CD4-positive, alpha-beta memory T cell (primary cell): ENCODE results near the gene CNDP1. TPM values are rescaled to one million over a fixed set of nuclear protein-coding genes. Genes with fewer than 3 reads are reported as not detected.

ENCODE experiments used
- CTCF ChIA-PET: fragments of 350-600 bp; sonication (Branson Sonifier 250); formaldehyde crosslinking; loops from one replicate; lab custom pipeline; 2021; ENCODE audit warnings: inconsistent platforms; ENCODE audit not compliant: partially characterized antibody; lab: Charles Lee
- POLR2A ChIA-PET: fragments of 350-600 bp; sonication (Branson Sonifier 250); formaldehyde crosslinking; loops from one replicate; lab custom pipeline; 2021; ENCODE audit not compliant: partially characterized antibody; lab: Charles Lee
- DNase-seq, 5 donors: peaks; one replicate each; pipeline versions ENCODE4 v3.0.0 to v3.0.0-alpha.2; 2020 to 2022; ENCODE audit warnings: mixed read lengths in 1 of 5
- H3K27ac ChIP-seq: one replicate; pipeline ENCODE4 v1.7.0; 2013; ENCODE audit warnings: low read depth, low read length
- H3K27me3 ChIP-seq: 2 replicates; pipeline ENCODE4 v1.7.0; 2013; ENCODE audit warnings: mild to moderate bottlenecking, low read length, moderate library complexity; ENCODE audit not compliant: insufficient read depth
- H3K36me3 ChIP-seq: 2 replicates; pipeline ENCODE4 v1.7.0; 2013; ENCODE audit warnings: mild to moderate bottlenecking, low read length, moderate library complexity; ENCODE audit not compliant: insufficient read depth
- H3K4me1 ChIP-seq: 2 replicates; pipeline ENCODE4 v1.7.0; 2013; ENCODE audit warnings: mild to moderate bottlenecking, low read length, moderate library complexity; ENCODE audit not compliant: insufficient read depth
- H3K4me3 ChIP-seq, 2 donors: one replicate each; pipeline ENCODE4 v1.7.0; 2013; ENCODE audit warnings: low read length in 2 of 2, mild to moderate bottlenecking in 1 of 2
- H3K9me3 ChIP-seq, 2 donors: one replicate each; pipeline ENCODE4 v1.7.0; 2013; ENCODE audit warnings: low read length in 2 of 2, control low read depth in 1 of 2; ENCODE audit not compliant: control insufficient read depth in 1 of 2
- H3K27ac Mint-ChIP-seq, 7 donors: one replicate each; pipeline ENCODE4 v1.8.0; 2020 to 2021; ENCODE audit warnings: mixed read lengths in 7 of 7, mild to moderate bottlenecking in 6 of 7, inconsistent platforms in 3 of 7, moderate library complexity in 3 of 7
- H3K27me3 Mint-ChIP-seq, 2 donors: one replicate each; pipeline ENCODE4 v1.8.0; 2020 to 2021; ENCODE audit warnings: mixed read lengths in 2 of 2
- H3K36me3 Mint-ChIP-seq, 2 donors: one replicate each; pipeline ENCODE4 v1.8.0; 2020 to 2021; ENCODE audit warnings: mixed read lengths in 2 of 2, inconsistent platforms in 1 of 2, mild to moderate bottlenecking in 1 of 2
- H3K4me1 Mint-ChIP-seq, 4 donors: one replicate each; pipeline ENCODE4 v1.8.0; 2020 to 2021; ENCODE audit warnings: mixed read lengths in 4 of 4, mild to moderate bottlenecking in 1 of 4
- H3K4me3 Mint-ChIP-seq, 8 donors: one replicate each; pipeline ENCODE4 v1.8.0; 2020 to 2021; ENCODE audit warnings: mixed read lengths in 8 of 8, mild to moderate bottlenecking in 7 of 8, moderate library complexity in 6 of 8, inconsistent platforms in 3 of 8
- H3K9me3 Mint-ChIP-seq, 8 donors: one replicate each; pipeline ENCODE4 v1.8.0; 2020 to 2021; ENCODE audit warnings: mixed read lengths in 8 of 8, mild to moderate bottlenecking in 5 of 8, inconsistent platforms in 3 of 8, moderate library complexity in 1 of 8
- intact Hi-C: fragments of 100-400 bp; cut with micrococcal nuclease; formaldehyde crosslinking; loops from one replicate; pipeline ENCODE4 v1.15.1; 2023
- polyA plus RNA-seq, 2 donors: library from polyadenylated mRNA; unstranded; fragments of 300-500 nt; fragmentation: Illumina TruSeq; gene quantifications; one replicate each; pipeline ENCODE4 v1.2.3, GENCODE V29; 2021
- total RNA-seq, 2 experiments: library from RNA; stranded (reverse); gene quantifications; one replicate each; pipeline ENCODE4 v1.2.3, GENCODE V29; 2021

The CNDP1 gene
- total and polyA plus RNA-seq, 4 experiments from 2014 or later: not detected

DNA sequence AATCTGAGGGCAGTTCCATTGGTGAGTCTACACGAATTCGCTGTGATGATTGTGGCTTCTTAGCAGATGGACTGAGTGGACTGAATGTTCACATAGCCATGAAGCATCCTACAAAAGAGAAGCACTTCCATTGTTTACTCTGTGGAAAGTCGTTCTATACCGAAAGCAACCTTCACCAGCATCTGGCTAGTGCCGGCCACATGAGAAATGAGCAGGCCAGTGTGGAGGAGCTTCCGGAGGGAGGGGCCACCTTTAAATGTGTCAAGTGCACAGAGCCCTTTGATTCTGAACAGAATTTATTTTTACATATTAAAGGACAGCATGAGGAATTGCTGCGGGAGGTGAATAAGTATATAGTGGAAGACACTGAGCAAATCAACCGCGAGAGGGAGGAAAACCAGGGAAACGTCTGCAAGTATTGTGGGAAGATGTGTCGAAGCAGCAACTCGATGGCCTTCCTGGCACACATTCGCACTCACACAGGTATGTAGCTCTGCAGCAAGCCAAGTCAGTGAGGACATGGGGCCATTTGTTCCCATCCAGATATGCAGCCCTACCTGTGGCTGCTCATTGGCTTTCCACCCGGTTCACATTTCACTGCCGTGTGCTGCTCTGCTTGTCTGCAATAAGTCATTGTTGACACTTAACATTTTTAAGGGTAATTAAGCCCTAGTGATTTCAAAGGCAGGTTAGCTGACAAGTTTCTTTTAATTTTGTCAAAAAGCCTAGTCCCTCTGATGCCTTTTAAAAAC lies 101.1 kb downstream of the CNDP1 start:
- intact Hi-C loops: no loop called here
- Mint-ChIP-seq H3K4me1 (peaks cover 25 to 49% (median 39%) of the 10 kb centered on the region in 4 donors), H3K27me3 (no peaks in the 10 kb centered on the region), H3K9me3 (no peaks in the 10 kb centered on the region), H3K27ac (peak overlapping the region in 4 of 7 donors; percentile 5 to 94 (median 52)), H3K4me3 (no peak overlapping the region), H3K36me3 (peaks cover 32 to 35% of the 10 kb centered on the region in 2 donors)
- peaks cover 39% of the 10 kb centered on the region for H3K4me1 ChIP-seq
- H3K27ac ChIP-seq: no peak overlapping the region
- CTCF ChIA-PET: interaction anchor here (2.4 kb wide), 1 partner anchor 12 kb away, joined by 11 read pairs; no protein-coding TSS in a partner anchor
- POLR2A ChIA-PET: no interaction called here
- no peaks in the 10 kb centered on the region for H3K9me3 ChIP-seq
- H3K27me3 ChIP-seq: no peaks in the 10 kb centered on the region
- no peak overlapping the region for H3K4me3 ChIP-seq
- DNase-seq: no peak
- no peaks in the 10 kb centered on the region for H3K36me3 ChIP-seq

Other genes with a start within 250 kb of the CNDP1 start
- gene CYB5A, start 242.5 kb upstream of the CNDP1 start, total RNA-seq: 10 to 100 TPM; 22.8 to 27.0 TPM
- gene CYB5A, start 242.5 kb upstream of the CNDP1 start, polyA plus RNA-seq: 10 to 100 TPM; 61.0 to 86.7 TPM
- not detected for gene C18orf63, start 218.7 kb upstream of the CNDP1 start, total RNA-seq
- not detected for gene C18orf63, start 218.7 kb upstream of the CNDP1 start, polyA plus RNA-seq
- not detected for gene DIPK1C, start 77.2 kb upstream of the CNDP1 start, total RNA-seq
- not detected for gene DIPK1C, start 77.2 kb upstream of the CNDP1 start, polyA plus RNA-seq
- 100 to 1,000 TPM; 145 to 153 TPM for gene CNDP2, start 38.1 kb upstream of the CNDP1 start, total RNA-seq
- 100 to 1,000 TPM; 123 to 138 TPM for gene CNDP2, start 38.1 kb upstream of the CNDP1 start, polyA plus RNA-seq
- gene ZNF407, start 63.4 kb downstream of the CNDP1 start, total RNA-seq: 10 to 100 TPM; 25.8 to 26.9 TPM
- gene ZNF407, start 63.4 kb downstream of the CNDP1 start, polyA plus RNA-seq: 1 to 10 TPM; 1.8 to 4.9 TPM